NCI-H128 (cell line): Measurements from ENCODE around the gene TCTN3.
A peak's percentile ranks its signal among the peaks of the same experiment; 100 is the strongest.
"Not testable (repeated sequence)": the region's sequence is repeated elsewhere in the genome, so short reads cannot be mapped to it uniquely, and the experiment has no call there.

Source experiments
- DNase-seq: peaks from one replicate; lab custom pipeline; 2025; ENCODE audit not compliant: unreplicated experiment; lab: John Stamatoyannopoulos, UW

TCTN3 gene

GRCh38 chr10:95693668-95694534 lies at the start of gene TCTN3:
TSS of gene TCTN3 (minus strand) at chr10:95693927. CDS start at chr10:95693899, 28 bp downstream.
- DNase-seq: peak; percentile 93

- no peak for DNase-seq
Observed at GRCh38 chr10:95742962-95743535, 49.3 kb upstream of the TCTN3 start.

DNA sequence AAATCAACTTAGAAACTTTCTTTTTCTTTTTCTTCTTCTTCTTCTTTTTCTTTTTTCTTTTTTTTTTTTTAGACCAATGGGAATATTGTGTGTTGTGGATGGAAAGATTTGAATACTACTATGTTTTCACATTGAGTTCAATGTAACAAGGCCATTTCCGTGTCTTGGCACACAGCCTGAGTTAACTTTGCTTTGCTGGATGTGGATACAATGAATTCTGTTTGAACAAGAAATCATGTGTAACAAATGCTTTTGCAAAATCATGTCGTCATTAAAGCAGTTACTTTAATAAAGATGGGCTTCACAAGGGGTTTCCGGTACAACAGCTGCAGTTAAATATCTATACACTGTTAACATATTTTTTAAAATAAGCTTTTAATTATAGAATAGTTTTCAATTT lies 48.8 kb upstream of the TCTN3 start:
- no peak for DNase-seq

- DNase-seq: no peak
Observed at GRCh38 chr10:95741807-95742467, 48.2 kb upstream of the TCTN3 start.

- no peak for DNase-seq
Observed at GRCh38 chr10:95739056-95739455, 45.3 kb upstream of the TCTN3 start.

DNA sequence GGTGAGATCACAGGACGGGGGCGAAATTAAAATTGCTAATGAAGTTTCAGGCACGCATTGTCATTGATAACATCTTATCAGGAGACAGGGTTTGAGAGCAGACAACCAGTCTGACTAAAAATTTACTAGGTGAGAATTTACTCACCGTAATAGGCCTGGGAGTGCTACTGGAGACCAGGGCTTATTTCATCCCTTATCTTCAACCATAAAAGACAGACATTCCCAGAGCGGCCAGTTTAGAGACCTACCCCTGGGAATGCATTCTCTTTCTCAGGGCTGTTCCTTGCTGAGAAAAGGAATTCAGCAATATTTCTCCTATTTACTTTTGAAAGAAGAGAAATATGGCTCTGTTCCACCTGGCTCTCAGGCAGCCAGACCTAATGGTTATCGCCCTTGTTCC lies 39.2 kb upstream of the TCTN3 start:
- DNase-seq: not testable (repeated sequence)

DNA sequence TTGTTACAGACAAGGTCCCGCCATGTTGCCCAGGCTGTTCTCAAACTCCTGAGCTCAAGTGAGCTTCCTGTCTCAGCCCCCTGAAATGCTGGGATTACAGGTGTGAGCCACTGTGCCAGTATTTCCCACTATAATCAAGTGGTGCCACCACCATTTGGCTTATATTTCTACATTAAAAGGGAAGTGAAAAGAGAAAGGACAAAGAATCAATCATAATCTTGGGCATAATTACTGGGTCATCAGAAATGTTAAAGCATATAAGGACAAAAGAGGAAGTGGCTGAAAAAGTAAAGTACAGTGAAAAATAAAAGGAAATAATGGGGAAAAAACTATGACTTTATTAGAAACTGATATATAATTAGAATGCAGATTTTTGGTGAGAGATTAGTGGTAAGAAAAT lies 36.5 kb upstream of the TCTN3 start:
- DNase-seq: no peak

DNA sequence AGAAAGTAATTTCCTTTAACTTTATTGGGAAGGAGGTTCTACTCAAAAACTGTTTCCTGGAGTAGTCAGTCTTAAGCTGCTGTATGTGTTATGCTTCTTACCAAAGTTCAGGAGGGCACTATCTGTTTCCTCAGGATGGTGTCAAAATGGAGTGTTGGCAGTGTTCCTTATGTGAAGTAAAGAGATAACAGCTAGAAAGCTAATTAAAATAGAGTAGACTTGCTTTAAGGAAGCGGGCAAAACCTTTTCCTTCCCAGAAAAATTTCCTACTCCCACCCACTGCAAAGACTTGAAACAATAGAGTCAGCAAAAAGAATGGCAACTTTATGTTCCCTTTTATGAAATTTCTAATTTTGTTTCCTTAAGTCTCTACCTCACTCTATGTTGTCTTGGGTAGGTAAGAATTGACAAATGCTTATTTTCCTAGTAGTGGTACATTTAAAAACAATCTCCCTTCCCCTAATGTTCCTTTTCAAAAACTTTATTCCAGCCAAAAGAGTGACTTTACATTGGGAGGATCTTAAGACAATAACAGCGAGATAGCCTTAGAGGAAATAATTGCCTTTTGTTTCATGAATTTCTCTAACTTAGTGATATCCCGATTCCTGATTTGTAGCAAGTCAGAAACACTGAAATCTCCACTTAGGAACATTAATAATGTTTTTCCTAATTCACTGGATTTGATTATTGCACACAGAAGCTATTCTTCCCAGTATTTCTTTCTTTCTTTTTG lies 35.8 kb upstream of the TCTN3 start:
- DNase-seq: no peak

DNA sequence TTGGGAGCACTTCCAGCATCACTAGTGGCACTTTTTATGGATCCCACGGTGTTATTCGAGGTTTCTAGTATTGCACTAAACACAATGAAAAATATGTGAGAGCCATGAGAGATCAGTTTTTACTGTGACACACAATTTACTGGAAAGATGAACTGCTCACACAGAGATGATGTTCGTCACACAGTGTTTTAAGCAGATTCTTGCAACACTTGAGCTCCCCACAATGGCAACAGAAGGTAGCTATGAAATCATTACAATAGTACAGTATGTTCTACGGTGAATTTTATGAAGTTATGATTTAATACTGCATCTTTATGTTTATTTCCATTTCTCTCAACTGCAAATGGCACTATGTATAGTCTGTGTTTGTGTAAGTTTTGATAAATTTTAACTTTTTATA lies 34.8 kb upstream of the TCTN3 start:
- DNase-seq: no peak

DNA sequence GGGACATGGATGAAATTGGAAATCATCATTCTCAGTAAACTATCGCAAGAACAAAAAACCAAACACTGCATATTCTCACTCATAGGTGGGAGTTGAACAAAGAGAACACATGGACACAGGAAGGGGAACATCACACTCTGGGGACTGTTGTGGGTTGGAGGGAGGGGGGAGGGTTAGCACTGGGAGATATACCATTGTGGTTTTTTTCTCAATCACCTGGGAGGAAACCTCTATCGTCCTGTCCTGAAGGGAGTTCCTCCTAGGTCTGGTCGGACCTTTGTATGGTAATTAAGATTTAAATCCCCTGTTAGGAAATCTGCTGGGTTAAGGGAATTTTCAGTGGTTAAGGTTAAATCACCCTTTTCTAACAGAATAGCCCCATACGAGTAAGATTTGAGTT lies 28.8 kb upstream of the TCTN3 start:
- DNase-seq: not testable (repeated sequence)

GRCh38 chr10:95720745-95721144 lies 27.0 kb upstream of the TCTN3 start:
- not testable (repeated sequence) for DNase-seq

DNA sequence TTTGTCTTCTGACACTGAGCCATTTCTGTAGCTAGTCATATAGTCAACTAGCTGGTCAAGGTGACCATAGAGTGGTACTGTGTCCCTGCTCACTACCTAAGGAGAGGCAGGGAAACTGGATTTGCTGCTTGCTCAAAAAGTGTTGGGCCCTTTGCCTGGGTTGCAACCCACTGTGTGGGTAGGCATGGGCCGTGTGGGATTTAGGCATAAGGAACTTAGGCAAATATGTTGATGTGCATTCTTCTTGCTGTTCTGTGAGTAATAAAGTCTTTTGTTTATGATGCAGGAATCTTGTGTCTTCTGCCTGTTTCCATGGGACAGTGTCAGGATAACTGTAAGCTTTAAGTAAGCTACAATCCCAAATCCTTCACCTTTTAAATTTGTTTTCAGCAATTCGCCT lies 23.1 kb upstream of the TCTN3 start:
- DNase-seq: no peak

GRCh38 chr10:95716466-95716865 lies 22.7 kb upstream of the TCTN3 start:
- DNase-seq: no peak

DNA sequence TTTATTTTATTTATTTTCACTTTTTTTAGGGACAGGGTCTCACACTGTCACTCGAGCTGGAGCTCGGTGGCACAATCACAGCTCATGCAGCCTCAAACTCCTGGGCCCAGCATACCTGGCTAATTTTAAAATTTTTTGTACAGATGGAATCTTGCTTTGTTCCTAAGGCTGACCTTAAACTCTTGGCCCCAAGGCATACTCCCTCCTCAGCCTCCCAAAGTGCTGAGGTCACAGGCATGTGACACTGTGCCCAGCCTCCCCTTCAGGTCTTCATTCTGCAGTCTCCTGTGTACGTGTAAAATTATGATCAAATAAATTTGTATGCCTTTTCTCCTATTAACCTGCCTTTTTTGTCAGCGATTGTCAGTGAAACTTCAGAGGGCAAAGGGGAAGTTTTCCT lies 17.8 kb upstream of the TCTN3 start:
- DNase-seq: no peak

DNA sequence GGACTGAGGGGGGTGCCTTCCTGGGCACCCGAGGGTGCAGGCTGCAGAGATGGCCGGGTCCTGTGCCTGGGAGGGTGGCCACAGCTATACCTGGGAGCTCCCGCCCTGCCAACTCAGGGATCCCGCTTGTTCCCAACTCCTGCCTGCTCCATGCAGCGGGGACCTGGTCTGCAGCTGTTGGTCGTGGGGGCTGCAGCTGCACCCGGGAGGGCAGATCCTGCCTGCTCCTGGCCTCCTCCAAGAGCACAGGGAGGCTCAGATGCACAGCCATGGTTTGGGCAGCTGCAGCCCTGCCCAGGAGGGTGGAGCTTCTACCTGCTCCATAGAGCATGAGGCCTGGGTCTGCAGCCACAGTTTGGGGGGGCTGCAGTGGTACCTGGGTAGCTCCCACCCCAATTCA lies 13.3 kb upstream of the TCTN3 start:
- no peak for DNase-seq

GRCh38 chr10:95706573-95706972 lies 12.8 kb upstream of the TCTN3 start:
- DNase-seq: no peak

GRCh38 chr10:95698415-95698814 lies 4.7 kb upstream of the TCTN3 start:
- no peak for DNase-seq

- no peak for DNase-seq
Observed at GRCh38 chr10:95697429-95697828, 3.7 kb upstream of the TCTN3 start.

DNA sequence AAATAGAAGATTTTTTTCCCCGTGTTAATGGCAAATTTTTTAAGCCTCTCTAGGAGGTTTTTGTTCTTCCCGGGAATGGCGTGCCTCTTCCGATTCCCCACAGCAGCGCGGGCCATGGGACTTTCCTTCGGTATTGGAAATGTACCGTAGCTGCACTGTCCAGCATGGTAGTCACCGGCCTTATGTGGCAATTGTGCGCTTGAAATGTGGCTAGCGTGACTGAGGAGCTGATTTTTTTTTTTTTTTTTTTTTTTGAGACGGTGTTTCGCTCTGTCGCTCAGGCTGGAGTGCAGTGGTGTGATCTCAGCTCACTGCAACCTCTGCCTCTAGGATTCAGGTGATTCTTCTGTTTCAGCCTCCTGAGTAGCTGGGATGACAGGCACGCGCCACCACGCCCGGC lies 938 bp upstream of the TCTN3 start:
- no peak for DNase-seq

DNA sequence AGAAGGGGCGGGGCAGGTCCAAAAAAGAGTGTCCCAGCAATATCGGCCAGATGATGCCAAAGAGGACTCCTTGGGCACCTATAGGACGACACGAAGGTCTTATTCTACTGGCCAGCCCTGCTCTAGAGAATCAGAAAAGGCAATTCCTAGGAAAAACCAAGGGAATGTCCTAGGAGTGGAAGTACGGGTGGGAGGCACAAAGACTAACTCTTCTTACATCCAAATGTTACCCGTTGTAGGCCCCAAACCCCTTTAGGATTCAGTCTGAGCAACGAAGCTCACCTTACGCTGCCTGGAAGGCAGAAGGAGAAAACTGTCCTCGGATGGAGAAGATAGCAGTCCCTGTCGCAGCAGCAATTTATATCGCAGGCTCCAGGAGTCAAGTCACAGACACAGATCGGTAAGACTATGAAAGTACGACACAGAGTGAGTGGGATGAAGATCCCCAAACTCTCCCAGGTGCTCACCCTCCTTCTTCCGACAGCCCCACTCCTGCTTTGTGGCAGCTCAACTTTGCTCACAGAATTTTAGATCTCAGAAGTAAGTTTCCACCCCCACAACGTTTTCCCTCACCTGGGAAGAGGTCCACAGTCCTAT lies 558 bp downstream of the TCTN3 start:
- DNase-seq: no peak

DNA sequence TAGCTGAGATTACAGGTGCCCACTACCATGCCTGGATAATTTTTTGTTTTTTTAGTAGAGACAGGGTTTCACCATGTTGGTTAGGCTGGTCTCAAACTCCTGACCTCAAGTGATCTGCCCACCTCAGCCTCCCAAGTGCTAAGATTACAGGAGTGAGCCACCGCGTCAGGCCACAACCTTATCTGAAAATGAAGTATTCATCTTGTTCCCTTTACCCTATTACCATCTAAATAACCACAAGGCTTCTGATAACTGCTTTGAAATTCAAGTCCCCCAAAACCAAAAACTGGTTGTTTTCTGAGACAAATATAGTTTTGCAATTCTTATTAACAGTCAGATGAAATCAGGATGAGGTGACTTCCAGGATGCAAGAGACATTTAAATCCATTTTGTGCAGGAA lies 2.4 kb downstream of the TCTN3 start:
- no peak for DNase-seq
